GM18867 (cell line): ENCODE results near the gene NDUFA5.
"Not testable (repeated sequence)": the region's sequence is repeated elsewhere in the genome, so short reads cannot be mapped to it uniquely, and the experiment has no call there.

Source experiments
- ATAC-seq: cut with Tn5 transposase; IDR thresholded peaks from one replicate; pipeline ENCODE4 v1.9.1; 2021; ENCODE audit warnings: mild to moderate bottlenecking, moderate library complexity; ENCODE audit not compliant: unreplicated experiment

The NDUFA5 gene

DNA sequence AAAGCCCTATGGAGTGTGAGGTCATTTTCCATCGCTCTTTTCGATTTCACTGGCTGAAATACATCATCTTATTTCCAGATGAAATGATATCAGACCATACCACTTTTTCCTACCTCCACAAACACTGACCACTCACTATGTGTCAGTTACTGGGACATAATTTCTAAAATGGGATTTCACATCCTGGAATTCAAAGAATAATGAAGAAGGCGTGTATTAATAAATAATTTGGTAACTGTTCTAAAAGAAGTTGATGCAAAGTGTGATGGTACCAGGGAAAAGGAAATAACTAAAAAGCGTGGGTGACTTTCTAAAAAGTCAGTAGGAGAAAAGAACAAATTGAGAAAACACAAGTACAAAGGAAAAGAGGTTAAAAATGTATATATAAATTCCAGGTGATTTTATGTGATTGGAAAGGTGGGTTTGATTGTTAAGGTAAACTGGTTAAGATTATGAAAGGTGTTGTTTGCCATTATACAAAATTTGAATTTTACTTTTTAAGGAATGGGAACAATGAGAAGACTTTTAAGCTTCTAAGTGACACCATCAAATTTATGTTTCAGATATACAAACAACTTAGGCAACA lies 764 bp upstream of the NDUFA5 start:
- ATAC-seq, result no peak

- ATAC-seq, result no peak
Measured at GRCh38 chr7:123557016-123557397, 611 bp downstream of the NDUFA5 start.

- no peak for ATAC-seq
Measured at GRCh38 chr7:123555484-123555883, 2.1 kb downstream of the NDUFA5 start.

DNA sequence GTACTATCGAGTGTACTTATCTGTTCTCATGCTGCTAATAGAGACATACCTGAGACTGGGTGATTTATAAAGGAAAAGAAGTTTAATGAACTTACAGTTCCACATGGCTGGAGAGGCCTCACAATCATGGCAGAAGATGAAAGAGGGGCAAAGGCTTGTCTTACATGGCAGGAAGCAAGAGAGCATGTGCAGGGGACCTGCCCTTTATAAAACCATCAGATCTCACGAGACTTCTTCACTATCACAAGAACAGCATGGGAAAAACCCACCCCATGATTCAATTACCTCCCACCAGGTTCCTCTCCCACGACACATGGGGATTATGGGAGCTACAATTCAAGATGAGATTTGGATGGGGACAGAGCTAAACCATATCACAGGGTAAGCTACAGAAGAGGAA lies 4.5 kb downstream of the NDUFA5 start:
- ATAC-seq, result no peak

- no peak for ATAC-seq
Measured at GRCh38 chr7:123552641-123553040, 5.0 kb downstream of the NDUFA5 start.

DNA sequence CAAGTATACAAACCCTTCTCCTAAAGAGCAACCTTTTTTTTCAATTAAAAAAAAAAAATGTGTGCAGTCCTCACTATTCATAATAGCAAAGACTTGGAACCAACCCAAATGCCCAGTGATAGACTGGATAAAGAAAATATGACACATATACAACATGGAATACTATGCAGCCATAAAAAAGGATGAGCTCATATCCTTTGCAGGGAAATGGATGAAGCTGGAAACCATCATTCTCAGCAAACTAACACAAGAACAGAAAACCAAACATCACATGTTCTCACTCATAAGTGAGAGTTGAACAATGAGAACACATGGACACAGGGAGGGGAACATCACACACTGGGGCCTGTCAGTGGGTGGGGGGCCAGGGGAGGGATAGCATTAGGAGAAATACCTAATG lies 5.5 kb downstream of the NDUFA5 start:
- ATAC-seq, result not testable (repeated sequence)

DNA sequence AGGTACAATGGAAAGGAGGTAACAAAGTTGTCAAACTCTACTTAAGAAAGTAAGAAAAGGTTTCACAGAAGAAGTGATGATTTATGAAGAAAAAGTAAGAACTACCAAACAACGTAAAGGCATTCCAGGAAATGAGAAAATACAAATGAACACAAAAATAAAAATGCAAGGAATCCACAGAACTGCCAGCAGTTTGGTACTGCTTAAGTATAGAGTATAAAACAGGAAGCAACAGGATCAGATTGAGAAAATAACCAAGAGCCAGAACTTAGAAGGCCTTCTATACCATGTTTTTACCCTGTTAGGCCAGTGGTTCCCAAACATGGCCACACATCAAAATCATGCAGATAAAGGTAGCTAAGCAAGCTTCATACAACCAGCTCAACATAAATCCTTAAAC lies 9.2 kb downstream of the NDUFA5 start:
- no peak for ATAC-seq

DNA sequence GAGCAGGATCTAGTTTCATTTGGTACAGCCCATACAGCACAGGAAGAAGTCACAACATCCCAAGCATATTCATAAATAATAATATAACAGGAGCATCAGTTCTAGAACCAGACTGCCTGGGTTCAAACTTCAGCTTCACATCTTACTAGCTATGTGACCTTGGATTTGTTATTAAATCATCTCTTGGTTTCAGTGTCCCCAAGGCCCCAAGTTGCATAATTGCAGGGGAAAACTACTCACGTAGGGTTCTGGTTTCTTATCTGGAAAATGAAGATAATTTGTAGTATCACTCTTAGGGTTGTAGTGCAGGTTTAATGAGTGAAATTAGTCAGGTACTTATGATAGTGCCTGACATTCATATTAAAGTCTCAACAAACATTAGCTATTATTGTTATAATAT lies 17.7 kb downstream of the NDUFA5 start:
- no peak for ATAC-seq

DNA sequence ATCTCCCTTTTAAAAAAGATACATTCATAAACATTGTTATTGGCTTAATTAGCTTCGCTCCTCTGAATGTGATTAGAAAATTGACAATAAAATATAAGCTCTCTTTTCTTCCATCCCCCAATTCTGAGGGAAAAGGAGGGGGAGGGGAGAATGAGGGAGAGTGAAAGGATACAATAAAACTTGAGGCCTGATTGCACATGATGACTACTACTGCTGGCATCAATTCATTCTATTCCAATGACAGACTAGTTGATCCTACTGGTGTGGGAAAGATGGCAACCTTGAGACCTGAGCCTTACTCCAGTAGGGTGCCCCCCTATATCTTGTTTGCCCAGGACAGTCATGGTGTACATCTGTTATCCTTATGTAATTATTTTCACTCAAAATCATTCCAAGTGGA lies 18.7 kb downstream of the NDUFA5 start:
- ATAC-seq, result no peak

GRCh38 chr7:123538189-123538714 lies 19.4 kb downstream of the NDUFA5 start:
- no peak for ATAC-seq

GRCh38 chr7:123537026-123537642 lies 20.5 kb downstream of the NDUFA5 start:
- ATAC-seq, result no peak

GRCh38 chr7:123535517-123535916 lies 22.1 kb downstream of the NDUFA5 start:
- no peak for ATAC-seq

GRCh38 chr7:123534383-123535260 lies 23.0 kb downstream of the NDUFA5 start, which contains the start of gene IQUB:
TSS of gene IQUB (minus strand) at chr7:123534595. CDS start at chr7:123512340, 22,255 bp downstream.
- ATAC-seq, result peak; percentile 80

DNA sequence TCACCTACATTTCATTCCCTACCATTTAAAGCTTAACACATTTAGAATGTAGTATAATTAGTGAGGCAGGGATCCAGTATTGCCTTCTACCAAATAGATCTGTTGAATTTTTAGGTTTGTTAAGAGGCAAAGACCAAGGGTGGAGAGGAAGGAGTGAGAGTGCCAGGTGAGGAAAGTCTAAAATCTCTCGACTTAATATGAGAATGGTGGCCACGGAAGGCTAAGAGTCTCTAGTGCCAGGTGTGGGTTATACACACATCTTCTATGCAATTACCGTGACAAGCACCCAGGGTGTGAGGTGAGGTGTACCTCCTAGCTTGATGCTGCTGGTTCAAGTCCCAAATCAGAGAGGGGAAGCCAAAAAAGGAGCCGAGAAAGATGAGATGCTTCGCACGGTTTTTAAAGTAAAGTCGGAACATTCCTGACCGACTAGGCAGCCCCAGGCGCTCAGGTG lies 23.7 kb downstream of the NDUFA5 start:
- ATAC-seq, result peak; percentile 18

- ATAC-seq, result no peak
Measured at GRCh38 chr7:123533553-123533917, 24.1 kb downstream of the NDUFA5 start.

GRCh38 chr7:123532788-123533552 lies 24.6 kb downstream of the NDUFA5 start:
- peak; percentile 16 for ATAC-seq

GRCh38 chr7:123532343-123532742 lies 25.3 kb downstream of the NDUFA5 start:
- ATAC-seq, result not testable (repeated sequence)

GRCh38 chr7:123530035-123530591 lies 27.5 kb downstream of the NDUFA5 start:
- not testable (repeated sequence) for ATAC-seq

DNA sequence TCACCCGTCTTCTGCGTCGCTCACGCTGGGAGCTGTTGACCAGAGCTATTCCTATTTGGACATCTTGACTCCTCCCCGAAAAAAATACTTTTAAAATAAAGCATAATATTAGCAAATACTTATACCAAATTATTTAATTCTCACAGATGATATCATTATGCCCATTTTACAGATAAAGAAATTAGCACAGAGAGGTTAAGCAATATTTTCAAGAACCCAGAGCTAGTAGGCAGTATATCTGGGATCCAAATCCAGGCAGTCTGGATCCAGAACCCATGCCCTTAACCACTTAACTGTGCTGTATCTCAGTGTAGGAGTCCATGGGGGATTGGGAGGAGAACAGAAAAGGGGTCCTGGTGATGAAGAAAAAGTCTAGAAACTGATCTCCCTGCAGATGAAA lies 29.4 kb downstream of the NDUFA5 start:
- ATAC-seq, result no peak

- not testable (repeated sequence) for ATAC-seq
Measured at GRCh38 chr7:123527712-123528225, 29.8 kb downstream of the NDUFA5 start.
